T-cell (primary cell): ENCODE measurements around the gene PCDHGB1. TPM values are rescaled to one million over a fixed set of nuclear protein-coding genes. Genes with fewer than 3 reads are reported as not detected.

ENCODE experiments used
- ATAC-seq, 4 experiments: fragments of 200-7000 bp in 3 of 4; fragments of 150-1000 bp in 1 of 4; cut with Tn5 transposase; replicated peaks in 1 of 4; 1 replicate in 3 of 4; 2 replicates in 1 of 4; pipeline ENCODE4 v1.10.0; 2021; ENCODE audit warnings: moderate library complexity in 3 of 4, mild to moderate bottlenecking in 2 of 4, moderate number of reproducible peaks in 1 of 4
- CTCF ChIA-PET, 2 donors: fragments of 300-600 bp; sonication (Branson Sonifier 250); formaldehyde crosslinking; loops; one replicate each; lab custom pipeline; 2022; ENCODE audit warnings: antibody characterized with exemption in 2 of 2; lab: Charles Lee
- POLR2A ChIA-PET, 2 donors: fragments of 300-600 bp; sonication (Branson Sonifier 250); formaldehyde crosslinking; loops; one replicate each; lab custom pipeline; 2022; ENCODE audit warnings: antibody characterized with exemption in 2 of 2; lab: Charles Lee
- DNase-seq, 35 experiments: peaks; one replicate each; pipeline versions ENCODE4 v3.0.0 to v3.0.0-alpha.2; 2013 to 2023
- H3K27ac ChIP-seq: one replicate; pipeline ENCODE4 v1.5.1; 2013; ENCODE audit warnings: low read length
- H3K27me3 ChIP-seq, 2 experiments: replicated peaks in 1 of 2; 1 replicate in 1 of 2; 2 replicates in 1 of 2; pipeline versions ENCODE4 v1.6.1 to v1.7.0; 2013; ENCODE audit warnings: low read length in 1 of 2, mixed read lengths in 1 of 2; ENCODE audit not compliant: control insufficient read depth in 2 of 2, insufficient read depth in 2 of 2; ENCODE audit errors: extremely low read depth in 1 of 2
- H3K36me3 ChIP-seq, 2 donors: 1 replicate in 1 of 2; 2 replicates in 1 of 2; pipeline versions ENCODE4 v1.6.1 to v1.7.0; 2013; ENCODE audit warnings: low read length in 1 of 2; ENCODE audit not compliant: control insufficient read depth in 2 of 2, insufficient read depth in 1 of 2; ENCODE audit errors: extremely low read depth in 1 of 2
- H3K4me1 ChIP-seq, 2 experiments: 1 replicate in 1 of 2; 2 replicates in 1 of 2; pipeline versions ENCODE4 v1.6.1 to v1.7.0; 2013; ENCODE audit warnings: low read length in 2 of 2, mixed read lengths in 1 of 2; ENCODE audit not compliant: insufficient read depth in 2 of 2, control insufficient read depth in 1 of 2; ENCODE audit errors: extremely low read depth in 1 of 2
- H3K4me3 ChIP-seq, 2 donors: 1 replicate in 1 of 2; 2 replicates in 1 of 2; pipeline versions ENCODE4 v1.5.1 to v1.7.0; 2013; ENCODE audit warnings: mild to moderate bottlenecking in 2 of 2, low read length in 1 of 2, moderate library complexity in 1 of 2; ENCODE audit not compliant: control insufficient read depth in 1 of 2; ENCODE audit errors: extremely low read depth in 1 of 2
- H3K9me3 ChIP-seq: 2 replicates; pipeline ENCODE4 v1.7.0; 2013
- H3K27ac Mint-ChIP-seq, 2 donors: one replicate each; pipeline ENCODE4 v1.8.0; 2020 to 2021; ENCODE audit warnings: mild to moderate bottlenecking in 2 of 2, mixed read lengths in 2 of 2
- H3K27me3 Mint-ChIP-seq, 2 donors: one replicate each; pipeline ENCODE4 v1.8.0; 2021 to 2022; ENCODE audit warnings: mixed read lengths in 2 of 2
- H3K36me3 Mint-ChIP-seq: one replicate; pipeline ENCODE4 v1.8.0; 2021; ENCODE audit warnings: mixed read lengths
- H3K4me1 Mint-ChIP-seq, 3 donors: one replicate each; pipeline ENCODE4 v1.8.0; 2020 to 2022; ENCODE audit warnings: mixed read lengths in 3 of 3, mild to moderate bottlenecking in 1 of 3
- H3K4me3 Mint-ChIP-seq, 3 donors: one replicate each; pipeline ENCODE4 v1.8.0; 2020 to 2022; ENCODE audit warnings: mild to moderate bottlenecking in 3 of 3, mixed read lengths in 3 of 3, moderate library complexity in 3 of 3
- H3K9me3 Mint-ChIP-seq, 3 donors: one replicate each; pipeline ENCODE4 v1.8.0; 2020 to 2022; ENCODE audit warnings: mixed read lengths in 3 of 3
- WGBS: methylation state at CpG from one replicate; pipeline ENCODE4 v1.1.5; 2013; ENCODE audit warnings: missing lambda C conversion rate; ENCODE audit not compliant: insufficient coverage; 5-methylcytosine and 5-hydroxymethylcytosine counted together
- total RNA-seq, 35 experiments: library from RNA in 6 of 35; stranded (reverse) in 6 of 35; fragments of 120-200 nt in 1 of 35; gene quantifications; one replicate each; pipeline versions ENCODE4 v1.2.1 to v1.2.4 and lab custom pipeline; 2013 to 2026

Gene PCDHGB1
- total RNA-seq, 5 donors from 2014 or later (not counting 1 experiment from before 2014, with no cell fraction given) = 0.13 to 0.19 TPM; not detected in 3

DNA sequence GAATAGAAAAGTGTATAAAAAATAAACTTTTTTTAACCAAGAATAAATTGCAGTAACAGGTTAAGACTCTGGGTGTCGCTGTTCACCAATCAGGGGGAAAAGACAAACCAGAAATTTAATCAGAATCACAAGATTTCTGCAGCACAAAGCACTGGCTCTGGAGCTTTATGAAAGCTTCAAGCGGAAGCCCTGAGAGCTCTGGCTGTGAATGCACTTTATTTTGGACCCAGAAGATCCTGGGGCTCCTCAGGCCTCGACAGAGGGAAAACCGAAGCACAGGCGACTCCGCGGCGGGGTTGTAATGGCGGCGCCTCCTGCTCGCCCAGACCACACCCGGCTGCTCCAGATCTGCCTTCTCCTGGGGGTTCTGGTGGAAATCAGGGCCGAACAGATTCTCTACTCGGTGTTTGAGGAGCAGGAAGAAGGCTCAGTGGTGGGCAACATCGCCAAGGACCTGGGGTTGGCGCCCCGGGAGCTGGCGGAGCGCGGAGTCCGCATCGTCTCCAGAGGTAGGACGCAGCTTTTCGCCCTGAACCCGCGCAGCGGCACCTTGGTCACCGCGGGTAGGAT is 5.1 kb downstream of the PCDHGB1 start, which contains the start of gene PCDHGA4:
TSS of gene PCDHGA4 (plus strand) at position 122 of the 570 bp plus-strand sequence. CDS start at position 209, 87 bp downstream.
- Mint-ChIP-seq H3K4me1 (peaks cover 0 to 5% (median 4%) of the 10 kb centered on the region in 3 donors), H3K9me3 (peaks cover 19 to 33% (median 30%) of the 10 kb centered on the region in 3 donors), H3K27ac (no peak within 1 kb of the TSS), H3K36me3 (peaks cover 6% of the 10 kb centered on the region), H3K27me3 (peaks cover 69 to 81% of the 10 kb centered on the region in 2 donors), H3K4me3 (peak within 1 kb of the TSS in 2 of 3 donors; percentile 47 to 49)
- peak within 1 kb of the TSS; percentile 13 to 49 for H3K4me3 ChIP-seq
- H3K27me3 ChIP-seq = peaks cover 7 to 52% of the 10 kb centered on the region in 2 experiments
- 22% methylated on average over 29 of the region's 29 CpGs for WGBS
- H3K9me3 ChIP-seq = no peaks in the 10 kb centered on the region
- ATAC-seq = no peak
- no peaks in the 10 kb centered on the region for H3K36me3 ChIP-seq
- DNase-seq = peak in 1 of 35 experiments; percentile 27
- ChIA-PET POLR2A (interaction anchor here (1.0 to 1.2 kb wide), 3 partner anchors 11 to 24 kb away, joined by 3 to 5 read pairs (median 3); partner anchors contain the start of genes PCDHGA1 (in 1 of the 2) and PCDHGB3 (in 1 of the 2)), CTCF (interaction anchor here in 1 of 2 donors (1.0 kb wide), 2 partner anchors 25 to 209 kb away, joined by 3 to 8 read pairs; partner anchors contain the start of gene PCDHGA1)
- no peak within 1 kb of the TSS for H3K27ac ChIP-seq
- H3K4me1 ChIP-seq = peaks cover 0 to 7% of the 10 kb centered on the region in 2 experiments

DNA sequence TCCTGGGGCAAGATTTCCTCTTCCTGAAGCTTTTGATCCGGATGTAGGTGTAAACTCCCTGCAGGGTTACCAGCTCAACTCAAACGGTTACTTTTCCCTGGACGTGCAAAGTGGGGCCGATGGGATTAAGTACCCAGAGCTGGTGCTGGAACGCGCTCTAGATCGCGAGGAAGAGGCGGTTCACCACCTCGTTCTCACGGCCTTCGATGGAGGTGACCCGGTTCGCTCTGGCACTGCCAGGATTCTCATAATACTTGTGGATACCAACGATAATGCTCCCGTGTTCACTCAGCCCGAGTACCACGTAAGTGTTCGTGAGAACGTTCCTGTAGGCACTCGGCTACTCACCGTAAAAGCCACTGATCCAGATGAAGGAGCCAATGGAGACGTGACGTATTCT is 5.7 kb downstream of the PCDHGB1 start:
- ATAC-seq = no peak
- ChIA-PET POLR2A (interaction anchor here in 1 of 2 donors (1.0 kb wide), 2 partner anchors 11 to 25 kb away, joined by 3 to 5 read pairs; partner anchors contain the start of gene PCDHGA1), CTCF (interaction anchor here in 1 of 2 donors (1.0 kb wide), 2 partner anchors 25 to 208 kb away, joined by 3 to 8 read pairs; partner anchors contain the start of gene PCDHGA1)
- Mint-ChIP-seq H3K36me3 (peaks cover 4% of the 10 kb centered on the region), H3K4me1 (peaks cover 0 to 2% (median 0%) of the 10 kb centered on the region in 3 donors), H3K27me3 (peaks cover 67 to 81% of the 10 kb centered on the region in 2 donors), H3K4me3 (no peak overlapping the region), H3K27ac (no peak overlapping the region), H3K9me3 (peaks cover 19 to 32% (median 29%) of the 10 kb centered on the region in 3 donors)
- no peak overlapping the region for H3K4me3 ChIP-seq
- peaks cover 10 to 51% of the 10 kb centered on the region in 2 experiments for H3K27me3 ChIP-seq
- H3K36me3 ChIP-seq = no peaks in the 10 kb centered on the region
- no peak overlapping the region for H3K27ac ChIP-seq
- 63% methylated on average over 24 of the region's 24 CpGs for WGBS
- DNase-seq = no peak
- no peaks in the 10 kb centered on the region for H3K9me3 ChIP-seq
- H3K4me1 ChIP-seq = peaks cover 0 to 4% of the 10 kb centered on the region in 2 experiments

- whole genome bisulfite sequencing = 61% methylated on average over 4 of the region's 5 CpGs
- peaks cover 67 to 81% of the 10 kb centered on the region in 2 donors for H3K27me3 Mint-ChIP-seq
- Histone ChIP-seq H3K4me1 (peaks cover 0 to 4% of the 10 kb centered on the region in 2 experiments), H3K4me3 (no peak overlapping the region), H3K27ac (no peak overlapping the region), H3K27me3 (peaks cover 11 to 51% of the 10 kb centered on the region in 2 experiments), H3K36me3 (no peaks in the 10 kb centered on the region), H3K9me3 (peaks cover 2% of the 10 kb centered on the region)
- DNase-seq (no peak), ATAC-seq (no peak)
- POLR2A ChIA-PET = interaction anchor here in 1 of 2 donors (1.0 kb wide), 2 partner anchors 12 to 26 kb away, joined by 3 to 5 read pairs; partner anchors contain the start of gene PCDHGA1
- no peak overlapping the region for H3K4me3 Mint-ChIP-seq
- H3K9me3 Mint-ChIP-seq = peaks cover 21 to 37% (median 34%) of the 10 kb centered on the region in 3 donors
- H3K4me1 Mint-ChIP-seq = peaks cover 0 to 2% (median 0%) of the 10 kb centered on the region in 3 donors
- H3K27ac Mint-ChIP-seq = no peak overlapping the region
- CTCF ChIA-PET = no interaction called here
- H3K36me3 Mint-ChIP-seq = peaks cover 9% of the 10 kb centered on the region
Measured at GRCh38 chr5:141356133-141356532, 6.2 kb downstream of the PCDHGB1 start.

DNA sequence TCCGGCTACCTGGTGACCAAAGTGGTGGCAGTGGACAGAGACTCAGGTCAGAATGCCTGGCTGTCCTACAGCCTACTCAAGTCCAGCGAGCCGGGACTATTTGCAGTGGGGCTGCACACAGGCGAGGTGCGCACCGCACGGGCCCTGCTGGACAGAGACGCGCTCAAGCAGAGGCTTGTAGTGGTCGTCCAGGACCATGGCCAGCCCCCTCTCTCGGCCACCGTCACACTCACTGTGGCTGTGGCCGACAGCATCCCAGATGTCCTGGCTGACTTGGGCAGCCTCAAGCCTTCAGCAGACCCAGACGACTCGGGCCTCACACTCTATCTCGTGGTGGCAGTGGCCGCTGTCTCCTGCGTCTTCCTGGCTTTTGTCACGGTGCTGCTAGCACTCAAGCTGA is 7.1 kb downstream of the PCDHGB1 start:
- Histone ChIP-seq H3K9me3 (peaks cover 2% of the 10 kb centered on the region), H3K27ac (no peak overlapping the region), H3K4me1 (peaks cover 0 to 4% of the 10 kb centered on the region in 2 experiments), H3K4me3 (no peak overlapping the region), H3K36me3 (no peaks in the 10 kb centered on the region), H3K27me3 (peaks cover 11 to 49% of the 10 kb centered on the region in 2 experiments)
- Mint-ChIP-seq H3K4me3 (no peak overlapping the region), H3K27me3 (peaks cover 67 to 82% of the 10 kb centered on the region in 2 donors), H3K9me3 (peaks cover 23 to 40% (median 37%) of the 10 kb centered on the region in 3 donors), H3K4me1 (peaks cover 0 to 2% (median 0%) of the 10 kb centered on the region in 3 donors), H3K27ac (no peak overlapping the region), H3K36me3 (peaks cover 11% of the 10 kb centered on the region)
- 52% methylated on average over 19 of the region's 19 CpGs for WGBS
- CTCF ChIA-PET = interaction anchor here in 1 of 2 donors (0.7 kb wide), 1 partner anchor 18 kb away, joined by 3 read pairs; the partner anchor contains the start of gene PCDHGA2
- POLR2A ChIA-PET = no interaction called here
- DNase-seq = no peak
- ATAC-seq = no peak

DNA sequence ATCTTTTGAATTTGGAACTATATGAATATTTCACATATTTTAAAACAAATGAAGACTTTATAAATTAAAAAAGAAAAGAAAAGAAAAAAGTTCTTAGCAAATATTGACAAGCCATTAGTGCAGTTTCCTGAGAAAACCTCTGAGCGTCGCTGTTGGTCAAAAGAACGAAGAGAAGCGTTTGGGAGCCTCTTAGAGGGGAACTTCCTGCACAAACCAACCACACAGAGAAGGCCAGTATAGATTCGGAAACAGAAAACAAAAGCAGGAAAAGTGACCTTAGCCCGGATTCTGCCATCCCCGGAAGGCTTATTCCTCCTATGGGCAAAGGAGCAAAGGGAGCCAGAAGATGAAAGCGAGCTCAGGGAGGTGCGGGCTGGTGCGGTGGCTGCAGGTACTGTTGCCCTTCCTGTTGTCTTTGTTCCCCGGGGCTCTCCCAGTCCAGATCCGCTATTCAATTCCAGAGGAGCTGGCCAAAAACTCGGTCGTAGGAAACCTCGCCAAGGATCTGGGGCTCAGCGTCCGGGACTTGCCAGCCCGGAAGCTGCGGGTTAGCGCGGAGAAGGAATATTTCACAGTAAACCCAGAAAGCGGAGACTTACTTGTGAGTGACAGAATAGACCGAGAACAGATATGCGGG is 10.0 kb downstream of the PCDHGB1 start, which contains the start of gene PCDHGB2:
TSS of gene PCDHGB2 (plus strand) at position 205 of the 637 bp plus-strand sequence. CDS start at position 347, 142 bp downstream.
- H3K4me3 Mint-ChIP-seq = peak within 1 kb of the TSS; percentile 50 to 79 (median 70)
- ChIA-PET CTCF (interaction anchor here (0.6 to 1.1 kb wide), 2 partner anchors 204 kb away, joined by 4 to 8 read pairs; no protein-coding TSS in a partner anchor), POLR2A (no interaction called here)
- WGBS = 21% methylated on average over 16 of the region's 24 CpGs
- DNase-seq = peak in 1 of 35 experiments; percentile 55
- peaks cover 72 to 90% of the 10 kb centered on the region in 2 donors for H3K27me3 Mint-ChIP-seq
- peak within 1 kb of the TSS; percentile 37 to 58 for H3K4me3 ChIP-seq
- peaks cover 8% of the 10 kb centered on the region for H3K9me3 ChIP-seq
- H3K27me3 ChIP-seq = peaks cover 22 to 55% of the 10 kb centered on the region in 2 experiments
- peaks cover 28 to 51% (median 50%) of the 10 kb centered on the region in 3 donors for H3K9me3 Mint-ChIP-seq
- ATAC-seq = peak in 1 of 4 experiments; percentile 54
- no peak within 1 kb of the TSS for H3K27ac ChIP-seq
- H3K4me1 ChIP-seq = peaks cover 0 to 3% of the 10 kb centered on the region in 2 experiments
- H3K36me3 Mint-ChIP-seq = peaks cover 18% of the 10 kb centered on the region
- peaks cover 0 to 2% (median 0%) of the 10 kb centered on the region in 3 donors for H3K4me1 Mint-ChIP-seq
- no peak within 1 kb of the TSS for H3K27ac Mint-ChIP-seq
- H3K36me3 ChIP-seq = peaks cover 0 to 3% of the 10 kb centered on the region in 2 donors
